ENCODE data around the gene CABCOCO1.
A peak's percentile ranks its signal among the peaks of the same experiment; 100 is the strongest.

DNA sequence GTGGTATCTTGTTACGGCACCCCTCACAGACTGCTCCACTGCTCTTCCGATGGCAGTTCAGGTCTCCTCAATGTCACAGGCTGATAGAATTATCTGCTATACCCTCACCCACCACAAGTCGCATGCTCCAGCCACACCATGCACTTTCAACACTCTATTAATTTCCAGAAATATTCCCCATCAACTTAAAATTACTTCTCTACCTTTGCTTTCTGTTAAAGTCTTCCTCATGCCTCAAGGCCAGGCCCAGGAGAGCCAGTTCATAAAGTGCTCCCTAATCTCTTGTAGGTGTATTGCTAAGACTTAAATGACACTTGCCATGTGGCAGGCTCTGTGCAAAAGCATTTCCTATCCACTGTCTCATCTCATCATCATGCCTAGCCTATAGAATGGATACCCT is 132.8 kb downstream of the CABCOCO1 start:
- TF ChIP-seq, protein P1, sequence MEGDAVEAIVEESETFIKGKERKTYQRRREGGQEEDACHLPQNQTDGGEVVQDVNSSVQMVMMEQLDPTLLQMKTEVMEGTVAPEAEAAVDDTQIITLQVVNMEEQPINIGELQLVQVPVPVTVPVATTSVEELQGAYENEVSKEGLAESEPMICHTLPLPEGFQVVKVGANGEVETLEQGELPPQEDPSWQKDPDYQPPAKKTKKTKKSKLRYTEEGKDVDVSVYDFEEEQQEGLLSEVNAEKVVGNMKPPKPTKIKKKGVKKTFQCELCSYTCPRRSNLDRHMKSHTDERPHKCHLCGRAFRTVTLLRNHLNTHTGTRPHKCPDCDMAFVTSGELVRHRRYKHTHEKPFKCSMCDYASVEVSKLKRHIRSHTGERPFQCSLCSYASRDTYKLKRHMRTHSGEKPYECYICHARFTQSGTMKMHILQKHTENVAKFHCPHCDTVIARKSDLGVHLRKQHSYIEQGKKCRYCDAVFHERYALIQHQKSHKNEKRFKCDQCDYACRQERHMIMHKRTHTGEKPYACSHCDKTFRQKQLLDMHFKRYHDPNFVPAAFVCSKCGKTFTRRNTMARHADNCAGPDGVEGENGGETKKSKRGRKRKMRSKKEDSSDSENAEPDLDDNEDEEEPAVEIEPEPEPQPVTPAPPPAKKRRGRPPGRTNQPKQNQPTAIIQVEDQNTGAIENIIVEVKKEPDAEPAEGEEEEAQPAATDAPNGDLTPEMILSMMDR (IDR thresholded peaks at IDR 0.05): peak in 2 of 12 donors; percentile 9 to 24
- TF ChIP-seq POLR2A (IDR thresholded peaks at IDR 0.05): no peak

Data from heart left ventricle (tissue), 13 donors.